ENCODE data around the gene RAD21L1. TPM values are rescaled to one million over a fixed set of nuclear protein-coding genes. Genes with fewer than 3 reads are reported as not detected.

RAD21L1 gene
- total and polyA plus RNA-seq, 5 donors, result not detected

- ATAC-seq, result no peak
- WGBS, result 87% methylated on average over 10 of the region's 10 CpGs
- Histone ChIP-seq H3K27me3 (ENCODE audit: control insufficient read depth, insufficient read depth) (no peaks in the 10 kb centered on the region), H3K27ac (ENCODE audit: low read length) (no peak overlapping the region), H3K4me1 (ENCODE audit: control insufficient read depth, insufficient read depth, low read length) (no peaks in the 10 kb centered on the region), H3K9me3 (ENCODE audit: control insufficient read depth, low read length) (no peaks in the 10 kb centered on the region), H3K4me3 (ENCODE audit: low read length) (no peak overlapping the region)
- intact Hi-C loops (cut with DNase I), result no loop called here
- no peak for DNase-seq
Measured at GRCh38 chr20:1298888-1299511, 73.2 kb downstream of the RAD21L1 start.

GRCh38 chr20:1299522-1299921 is 73.7 kb downstream of the RAD21L1 start:
- H3K27me3 ChIP-seq (ENCODE audit: control insufficient read depth, insufficient read depth), result no peaks in the 10 kb centered on the region
- WGBS, result 85% methylated on average over 9 of the region's 9 CpGs
- H3K9me3 ChIP-seq (ENCODE audit: control insufficient read depth, low read length), result no peaks in the 10 kb centered on the region
- peak in 1 of 2 donors; percentile 13 for ATAC-seq
- intact Hi-C loops (cut with DNase I), result no loop called here
- no peak overlapping the region for H3K4me3 ChIP-seq (ENCODE audit: low read length)
- DNase-seq, result no peak
- no peak overlapping the region for H3K27ac ChIP-seq (ENCODE audit: low read length)
- H3K4me1 ChIP-seq (ENCODE audit: control insufficient read depth, insufficient read depth, low read length), result no peaks in the 10 kb centered on the region

- no peak for ATAC-seq
- DNase-seq, result no peak
- 94% methylated on average over 18 of the region's 18 CpGs for WGBS
- Histone ChIP-seq H3K27me3 (ENCODE audit: control insufficient read depth, insufficient read depth) (no peaks in the 10 kb centered on the region), H3K27ac (ENCODE audit: low read length) (no peak overlapping the region), H3K9me3 (ENCODE audit: control insufficient read depth, low read length) (no peaks in the 10 kb centered on the region), H3K4me1 (ENCODE audit: control insufficient read depth, insufficient read depth, low read length) (no peaks in the 10 kb centered on the region), H3K4me3 (ENCODE audit: low read length) (no peak overlapping the region)
- intact Hi-C loops (cut with DNase I), result no loop called here
Measured at GRCh38 chr20:1300083-1300840, 74.4 kb downstream of the RAD21L1 start.

GRCh38 chr20:1301031-1301529 is 75.2 kb downstream of the RAD21L1 start:
- Histone ChIP-seq H3K27me3 (ENCODE audit: control insufficient read depth, insufficient read depth) (no peaks in the 10 kb centered on the region), H3K4me3 (ENCODE audit: low read length) (no peak overlapping the region), H3K4me1 (ENCODE audit: control insufficient read depth, insufficient read depth, low read length) (no peaks in the 10 kb centered on the region), H3K27ac (ENCODE audit: low read length) (no peak overlapping the region), H3K9me3 (ENCODE audit: control insufficient read depth, low read length) (no peaks in the 10 kb centered on the region)
- DNase-seq (no peak), ATAC-seq (no peak)
- WGBS, result 68% methylated on average over 9 of the region's 9 CpGs
- intact Hi-C loops (cut with DNase I), result no loop called here

GRCh38 chr20:1302685-1303541 is 77.1 kb downstream of the RAD21L1 start:
- no peak for ATAC-seq
- Histone ChIP-seq H3K27ac (ENCODE audit: low read length) (no peak overlapping the region), H3K9me3 (ENCODE audit: control insufficient read depth, low read length) (no peaks in the 10 kb centered on the region), H3K4me3 (ENCODE audit: low read length) (no peak overlapping the region), H3K27me3 (ENCODE audit: control insufficient read depth, insufficient read depth) (no peaks in the 10 kb centered on the region), H3K4me1 (ENCODE audit: control insufficient read depth, insufficient read depth, low read length) (no peaks in the 10 kb centered on the region)
- no peak for DNase-seq
- 78% methylated on average over 12 of the region's 12 CpGs for WGBS
- intact Hi-C loops (cut with DNase I), result no loop called here

GRCh38 chr20:1304710-1305515 is 79.1 kb downstream of the RAD21L1 start:
- intact Hi-C loops (cut with DNase I), result no loop called here
- no peaks in the 10 kb centered on the region for H3K9me3 ChIP-seq (ENCODE audit: control insufficient read depth, low read length)
- WGBS, result 85% methylated on average over 31 of the region's 31 CpGs
- DNase-seq (no peak), ATAC-seq (no peak)
- no peaks in the 10 kb centered on the region for H3K27me3 ChIP-seq (ENCODE audit: control insufficient read depth, insufficient read depth)
- H3K4me3 ChIP-seq (ENCODE audit: low read length), result no peak overlapping the region
- no peak overlapping the region for H3K27ac ChIP-seq (ENCODE audit: low read length)
- no peaks in the 10 kb centered on the region for H3K4me1 ChIP-seq (ENCODE audit: control insufficient read depth, insufficient read depth, low read length)

Other genes starting within 250 kb of the RAD21L1 start
- gene RSPO4, start 223.7 kb upstream of the RAD21L1 start, total RNA-seq, result under 1 TPM in 2 of 4 donors, not detected in 2; 0.24 to 0.53 TPM
- gene RSPO4, start 223.7 kb upstream of the RAD21L1 start, polyA plus RNA-seq, result 0.25 TPM
- 100 to 1,000 TPM; 113 to 128 (median 117) TPM for gene PSMF1, start 107.4 kb upstream of the RAD21L1 start, total RNA-seq
- gene PSMF1, start 107.4 kb upstream of the RAD21L1 start, polyA plus RNA-seq, result 49.1 TPM
- gene TMEM74B, start 41.1 kb upstream of the RAD21L1 start, total RNA-seq, result 1 to 10 TPM; 4.0 to 7.2 (median 4.7) TPM
- gene TMEM74B, start 41.1 kb upstream of the RAD21L1 start, polyA plus RNA-seq, result 7.8 TPM
- gene C20orf202, start 22.6 kb upstream of the RAD21L1 start, total RNA-seq, result under 1 TPM; 0.15 to 0.31 (median 0.27) TPM
- gene C20orf202, start 22.6 kb upstream of the RAD21L1 start, polyA plus RNA-seq, result 0.27 TPM
- 1 to 10 TPM; 4.8 to 6.8 (median 5.7) TPM for gene SNPH, start 40.2 kb downstream of the RAD21L1 start, total RNA-seq
- gene SNPH, start 40.2 kb downstream of the RAD21L1 start, polyA plus RNA-seq, result 5.2 TPM
- 1 to 10 TPM; 1.9 to 2.2 (median 2.2) TPM for gene SDCBP2, start 103.1 kb downstream of the RAD21L1 start, total RNA-seq
- gene SDCBP2, start 103.1 kb downstream of the RAD21L1 start, polyA plus RNA-seq, result 2.0 TPM
- 100 to 1,000 TPM; 105 to 162 (median 140) TPM for gene FKBP1A, start 167.0 kb downstream of the RAD21L1 start, total RNA-seq
- gene FKBP1A, start 167.0 kb downstream of the RAD21L1 start, polyA plus RNA-seq, result 129 TPM
- 10 to 100 TPM; 44.1 to 65.6 (median 58.4) TPM for gene NSFL1C, start 240.8 kb downstream of the RAD21L1 start, total RNA-seq
- 36.3 TPM for gene NSFL1C, start 240.8 kb downstream of the RAD21L1 start, polyA plus RNA-seq

Measured in right cardiac atrium (tissue), 5 donors.